DND-41 (cell line): ENCODE data around the gene PSMD14.

Experiments
- ATAC-seq: fragments of 200-7000 bp; cut with Tn5 transposase; 3 replicates; pipeline ENCODE4 v1.9.1; 2021; ENCODE audit warnings: low read depth; ENCODE audit not compliant: insufficient read depth
- DNase-seq: peaks from one replicate; pipeline ENCODE4 v3.0.0-alpha.2; 2020
- H2AFZ ChIP-seq: 2 replicates; pipeline ENCODE4 v1.6.0; 2012; ENCODE audit warnings: low read depth, low read length
- H3K27ac ChIP-seq: 2 replicates; pipeline ENCODE4 v1.5.1; 2012; ENCODE audit warnings: low read length, inconsistent platforms
- H3K27me3 ChIP-seq: fragments of 200-600 bp; sonication (generic); 2 replicates; pipeline ENCODE4 v1.6.0; 2012; ENCODE audit warnings: low read length, mild to moderate bottlenecking, inconsistent platforms; ENCODE audit not compliant: insufficient read depth, poor library complexity
- H3K36me3 ChIP-seq: 2 replicates; pipeline ENCODE4 v1.5.1; 2012; ENCODE audit warnings: low read length, inconsistent platforms; ENCODE audit not compliant: insufficient read depth
- H3K4me1 ChIP-seq: 2 replicates; pipeline ENCODE4 v1.5.1; 2012; ENCODE audit warnings: mild to moderate bottlenecking, low read length; ENCODE audit not compliant: insufficient read depth
- H3K4me2 ChIP-seq: 2 replicates; pipeline ENCODE4 v1.6.0; 2012; ENCODE audit warnings: mild to moderate bottlenecking, moderate library complexity, low read length, inconsistent platforms; ENCODE audit not compliant: insufficient read depth
- H3K4me3 ChIP-seq, 2 experiments: fragments of 200-600 bp in 1 of 2; shearing (Covaris generic) in 1 of 2; 2 replicates each; pipeline ENCODE4 v1.5.1; 2012 to 2016; ENCODE audit warnings: inconsistent platforms in 2 of 2, low read length in 2 of 2, mild to moderate bottlenecking in 2 of 2, low read depth in 1 of 2, moderate library complexity in 1 of 2
- H3K79me2 ChIP-seq: 2 replicates; pipeline ENCODE4 v1.6.0; 2012; ENCODE audit warnings: low read length, inconsistent platforms; ENCODE audit not compliant: insufficient read depth
- H3K9ac ChIP-seq: 2 replicates; pipeline ENCODE4 v1.6.0; 2012; ENCODE audit warnings: low read depth, mild to moderate bottlenecking, inconsistent platforms, low read length, moderate library complexity
- H3K9me3 ChIP-seq: 2 replicates; pipeline ENCODE4 v1.5.1; 2012; ENCODE audit warnings: low read length, moderate library complexity, mild to moderate bottlenecking, inconsistent platforms; ENCODE audit not compliant: insufficient read depth, severe bottlenecking
- H4K20me1 ChIP-seq: 2 replicates; pipeline ENCODE4 v1.6.0; 2012; ENCODE audit warnings: low read length; ENCODE audit not compliant: insufficient read depth
- EZH2 ChIP-seq: IDR thresholded peaks from 3 replicates; pipeline ENCODE4 v1.6.1; 2012; ENCODE audit warnings: borderline replicate concordance, low read depth, mild to moderate bottlenecking, moderate library complexity, low read length, inconsistent platforms; ENCODE audit not compliant: severe bottlenecking
- TF ChIP-seq, protein P1 (sequence below): IDR thresholded peaks from 2 replicates; pipeline ENCODE4 v1.5.1; 2012; ENCODE audit warnings: borderline replicate concordance, low read length, moderate library complexity, mild to moderate bottlenecking; ENCODE audit not compliant: poor library complexity, severe bottlenecking; ENCODE audit errors: extremely low read depth

The PSMD14 gene

GRCh38 chr2:161321944-161322648, 13.9 kb downstream of the PSMD14 start:
- H3K79me2 ChIP-seq, result peaks cover 94% of the 10 kb centered on the region
- no peaks in the 10 kb centered on the region for H3K27me3 ChIP-seq
- H3K4me2 ChIP-seq, result no peak overlapping the region
- ATAC-seq (no peak), DNase-seq (no peak)
- no peaks in the 10 kb centered on the region for H3K9me3 ChIP-seq
- no peaks in the 10 kb centered on the region for H3K4me1 ChIP-seq
- H3K36me3 ChIP-seq, result peaks cover 78% of the 10 kb centered on the region
- H4K20me1 ChIP-seq, result peaks cover 22% of the 10 kb centered on the region; the same call in 1 of the 2 replicates
- TF ChIP-seq, protein P1, sequence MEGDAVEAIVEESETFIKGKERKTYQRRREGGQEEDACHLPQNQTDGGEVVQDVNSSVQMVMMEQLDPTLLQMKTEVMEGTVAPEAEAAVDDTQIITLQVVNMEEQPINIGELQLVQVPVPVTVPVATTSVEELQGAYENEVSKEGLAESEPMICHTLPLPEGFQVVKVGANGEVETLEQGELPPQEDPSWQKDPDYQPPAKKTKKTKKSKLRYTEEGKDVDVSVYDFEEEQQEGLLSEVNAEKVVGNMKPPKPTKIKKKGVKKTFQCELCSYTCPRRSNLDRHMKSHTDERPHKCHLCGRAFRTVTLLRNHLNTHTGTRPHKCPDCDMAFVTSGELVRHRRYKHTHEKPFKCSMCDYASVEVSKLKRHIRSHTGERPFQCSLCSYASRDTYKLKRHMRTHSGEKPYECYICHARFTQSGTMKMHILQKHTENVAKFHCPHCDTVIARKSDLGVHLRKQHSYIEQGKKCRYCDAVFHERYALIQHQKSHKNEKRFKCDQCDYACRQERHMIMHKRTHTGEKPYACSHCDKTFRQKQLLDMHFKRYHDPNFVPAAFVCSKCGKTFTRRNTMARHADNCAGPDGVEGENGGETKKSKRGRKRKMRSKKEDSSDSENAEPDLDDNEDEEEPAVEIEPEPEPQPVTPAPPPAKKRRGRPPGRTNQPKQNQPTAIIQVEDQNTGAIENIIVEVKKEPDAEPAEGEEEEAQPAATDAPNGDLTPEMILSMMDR, result no peak
- TF ChIP-seq EZH2, result no peak
- H2AFZ ChIP-seq, result no peak overlapping the region
- no peak overlapping the region for H3K4me3 ChIP-seq
- no peak overlapping the region for H3K9ac ChIP-seq
- H3K27ac ChIP-seq, result no peak overlapping the region

DNA sequence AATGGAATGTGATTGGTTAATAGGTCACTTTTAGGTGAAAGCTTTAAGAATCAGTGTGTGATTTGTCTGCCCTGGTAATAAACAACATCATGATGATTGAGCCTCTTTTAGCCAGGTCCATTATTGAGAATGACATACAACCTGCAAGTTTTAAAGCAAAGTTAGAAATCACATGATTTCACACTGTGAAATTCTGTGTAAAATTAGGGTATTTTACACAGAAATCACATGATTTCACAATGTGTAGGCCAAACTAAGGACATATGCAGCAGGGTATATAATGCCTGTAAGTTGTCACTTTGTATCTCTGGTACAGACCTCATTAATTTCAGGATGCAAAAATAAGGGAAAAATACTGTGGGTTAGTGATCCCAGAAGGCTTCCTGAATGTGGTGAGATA, 16.7 kb downstream of the PSMD14 start:
- Histone ChIP-seq H3K79me2 (peaks cover 94% of the 10 kb centered on the region), H3K27me3 (no peaks in the 10 kb centered on the region), H3K4me1 (no peaks in the 10 kb centered on the region), H3K9ac (no peak overlapping the region), H3K27ac (no peak overlapping the region), H4K20me1 (peaks cover 18% of the 10 kb centered on the region; the same call in 1 of the 2 replicates), H2AFZ (no peak overlapping the region), H3K4me2 (no peak overlapping the region), H3K36me3 (peaks cover 68% of the 10 kb centered on the region), H3K9me3 (no peaks in the 10 kb centered on the region), H3K4me3 (no peak overlapping the region)
- TF ChIP-seq, protein P1, result no peak
- no peak for TF ChIP-seq EZH2
- DNase-seq (no peak), ATAC-seq (no peak)

DNA sequence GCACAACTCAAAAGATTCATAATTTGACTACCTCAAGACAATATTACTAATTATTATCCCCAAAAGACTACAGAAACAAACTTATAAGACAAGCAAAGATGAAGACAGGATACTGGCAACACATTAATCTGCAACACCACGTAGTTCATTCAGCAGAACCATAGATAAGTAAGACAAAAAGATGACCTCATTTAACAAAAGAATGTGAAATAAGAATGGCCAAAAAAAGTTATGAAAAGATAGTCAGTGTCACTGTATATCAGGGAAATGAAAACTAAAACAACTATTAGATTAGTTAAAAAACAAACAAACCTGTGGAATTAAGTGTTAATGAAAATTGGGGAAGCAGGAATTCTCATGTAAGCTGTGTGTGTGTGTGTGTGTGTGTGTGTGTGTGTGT, 19.4 kb downstream of the PSMD14 start:
- no peak overlapping the region for H3K4me2 ChIP-seq
- no peak overlapping the region for H3K27ac ChIP-seq
- H3K36me3 ChIP-seq, result peaks cover 56% of the 10 kb centered on the region
- TF ChIP-seq, protein P1, result no peak
- no peak for TF ChIP-seq EZH2
- ATAC-seq, result no peak
- H2AFZ ChIP-seq, result no peak overlapping the region
- peaks cover 14% of the 10 kb centered on the region; the same call in 1 of the 2 replicates for H4K20me1 ChIP-seq
- H3K27me3 ChIP-seq, result no peaks in the 10 kb centered on the region
- H3K4me3 ChIP-seq, result no peak overlapping the region
- peaks cover 95% of the 10 kb centered on the region for H3K79me2 ChIP-seq
- H3K9ac ChIP-seq, result no peak overlapping the region
- no peak for DNase-seq
- no peaks in the 10 kb centered on the region for H3K9me3 ChIP-seq
- H3K4me1 ChIP-seq, result no peaks in the 10 kb centered on the region

DNA sequence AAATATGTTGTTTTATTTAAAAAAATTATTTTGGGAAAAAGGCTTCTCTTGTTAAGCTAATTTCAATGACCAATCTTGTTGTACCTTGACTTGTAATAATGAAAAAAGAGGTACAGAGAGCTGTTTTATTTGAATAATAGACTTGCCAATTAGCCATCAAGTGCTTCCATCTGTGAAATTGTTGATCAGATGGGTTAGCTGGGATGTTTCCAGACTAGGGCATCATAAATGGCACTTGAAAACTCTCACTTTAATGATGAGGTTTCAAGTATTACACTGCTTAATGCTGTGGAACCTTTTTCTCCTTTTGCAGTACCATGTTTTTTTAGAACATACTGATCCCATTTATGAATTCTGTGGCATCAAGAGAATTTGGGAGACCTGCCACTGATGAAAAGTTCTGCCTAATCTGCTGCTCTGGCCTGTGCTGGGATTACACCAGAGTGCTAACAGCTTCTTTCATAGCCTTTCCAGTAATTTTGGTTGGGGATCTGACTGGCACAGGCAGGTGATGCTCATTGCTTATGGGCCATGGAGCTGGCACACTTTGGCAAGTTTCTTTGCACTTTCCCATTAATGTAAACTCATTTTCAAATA, 24.2 kb downstream of the PSMD14 start:
- Histone ChIP-seq H3K4me2 (no peak overlapping the region), H2AFZ (no peak overlapping the region), H3K79me2 (peaks cover 96% of the 10 kb centered on the region), H3K4me1 (no peaks in the 10 kb centered on the region), H3K9ac (no peak overlapping the region), H3K4me3 (no peak overlapping the region), H3K36me3 (peaks cover 27% of the 10 kb centered on the region), H4K20me1 (peaks cover 13% of the 10 kb centered on the region; the same call in 1 of the 2 replicates), H3K9me3 (no peaks in the 10 kb centered on the region), H3K27me3 (no peaks in the 10 kb centered on the region), H3K27ac (no peak overlapping the region)
- DNase-seq (no peak), ATAC-seq (no peak)
- TF ChIP-seq, protein P1, result no peak
